ENCODE results near the gene BICRA. TPM values are rescaled to one million over a fixed set of nuclear protein-coding genes. Genes with fewer than 3 reads are reported as not detected.

BICRA gene
- polyA plus RNA-seq, 1 donor (not counting 4 experiments of a cell fraction or from before 2014, with no cell fraction given), result 0.42 TPM

DNA sequence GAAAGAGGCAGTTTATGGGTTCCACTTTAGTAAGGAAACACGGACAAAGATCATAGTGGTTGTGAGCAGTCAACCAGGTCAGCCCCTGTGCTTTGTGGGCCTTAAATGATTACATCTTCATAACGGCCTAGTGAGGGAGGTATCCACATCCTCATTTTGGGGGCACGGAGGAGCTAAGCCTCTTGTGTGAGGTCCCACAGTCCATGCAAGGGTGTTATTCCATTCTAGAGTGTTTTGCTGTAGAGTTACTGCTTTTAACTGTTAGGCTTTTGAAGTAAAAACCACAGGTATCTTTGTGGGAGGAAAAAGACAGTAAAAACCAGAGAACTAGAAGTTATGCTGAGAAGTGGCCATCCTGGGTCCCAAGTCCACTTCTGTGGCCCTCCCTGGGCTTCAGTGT, 140.4 kb downstream of the BICRA start:
- no peak overlapping the region for H3K27ac ChIP-seq (ENCODE audit: control insufficient read depth, insufficient read depth, low read length)
- TF ChIP-seq, protein P1, sequence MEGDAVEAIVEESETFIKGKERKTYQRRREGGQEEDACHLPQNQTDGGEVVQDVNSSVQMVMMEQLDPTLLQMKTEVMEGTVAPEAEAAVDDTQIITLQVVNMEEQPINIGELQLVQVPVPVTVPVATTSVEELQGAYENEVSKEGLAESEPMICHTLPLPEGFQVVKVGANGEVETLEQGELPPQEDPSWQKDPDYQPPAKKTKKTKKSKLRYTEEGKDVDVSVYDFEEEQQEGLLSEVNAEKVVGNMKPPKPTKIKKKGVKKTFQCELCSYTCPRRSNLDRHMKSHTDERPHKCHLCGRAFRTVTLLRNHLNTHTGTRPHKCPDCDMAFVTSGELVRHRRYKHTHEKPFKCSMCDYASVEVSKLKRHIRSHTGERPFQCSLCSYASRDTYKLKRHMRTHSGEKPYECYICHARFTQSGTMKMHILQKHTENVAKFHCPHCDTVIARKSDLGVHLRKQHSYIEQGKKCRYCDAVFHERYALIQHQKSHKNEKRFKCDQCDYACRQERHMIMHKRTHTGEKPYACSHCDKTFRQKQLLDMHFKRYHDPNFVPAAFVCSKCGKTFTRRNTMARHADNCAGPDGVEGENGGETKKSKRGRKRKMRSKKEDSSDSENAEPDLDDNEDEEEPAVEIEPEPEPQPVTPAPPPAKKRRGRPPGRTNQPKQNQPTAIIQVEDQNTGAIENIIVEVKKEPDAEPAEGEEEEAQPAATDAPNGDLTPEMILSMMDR (optimal IDR thresholded peaks at IDR 0.05 in 1 of 3, IDR thresholded peaks at IDR 0.05 in 1 of 3, conservative IDR thresholded peaks at IDR 0.05 in 1 of 3; ENCODE audit: extremely low read depth in 1 of 3, insufficient read depth in 2 of 3, low read length in 3 of 3), result no peak
- no peak for TF ChIP-seq EZH2 (IDR thresholded peaks at IDR 0.05; ENCODE audit: low read length)

DNA sequence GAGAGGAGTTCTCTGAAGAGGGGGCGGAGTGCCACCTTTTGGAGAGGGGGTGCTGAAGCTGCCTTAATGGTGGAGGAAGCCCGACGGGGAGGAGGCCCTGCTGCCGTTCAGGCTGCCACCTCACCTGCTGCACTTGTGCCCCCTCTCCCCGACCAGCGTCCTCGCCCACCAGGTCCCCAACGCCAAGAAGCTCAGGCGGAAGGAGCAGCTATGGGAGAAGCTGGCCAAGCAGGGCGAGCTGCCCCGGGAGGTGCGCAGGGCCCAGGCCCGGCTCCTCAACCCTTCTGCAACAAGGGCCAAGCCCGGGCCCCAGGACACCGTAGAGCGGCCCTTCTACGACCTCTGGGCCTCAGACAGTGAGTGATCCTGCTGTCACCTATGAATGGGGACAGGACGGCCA, 141.8 kb downstream of the BICRA start:
- no peak for TF ChIP-seq EZH2 (IDR thresholded peaks at IDR 0.05; ENCODE audit: low read length)
- TF ChIP-seq, protein P1 (optimal IDR thresholded peaks at IDR 0.05 in 1 of 3, IDR thresholded peaks at IDR 0.05 in 1 of 3, conservative IDR thresholded peaks at IDR 0.05 in 1 of 3; ENCODE audit: extremely low read depth in 1 of 3, insufficient read depth in 2 of 3, low read length in 3 of 3), result no peak
- Histone ChIP-seq H4K20me1 (ENCODE audit: control insufficient read depth, extremely low read depth, insufficient read depth, low read length) (no peaks in the 10 kb centered on the region), H2AFZ (ENCODE audit: control insufficient read depth, low read length) (no peak overlapping the region), H3K79me2 (ENCODE audit: control insufficient read depth, insufficient read depth, low read length) (peaks cover 45% of the 10 kb centered on the region), H3K9me3 (ENCODE audit: control insufficient read depth, low read depth, low read length) (no peaks in the 10 kb centered on the region), H3K4me3 (ENCODE audit: control insufficient read depth in 2 of 3, extremely low read depth in 1 of 3, insufficient read depth in 2 of 3, low read depth in 1 of 3, low read length in 3 of 3) (no peak overlapping the region), H3K4me2 (ENCODE audit: control insufficient read depth, extremely low read depth, insufficient read depth, low read depth, low read length) (no peak overlapping the region), H3K27me3 (ENCODE audit: control insufficient read depth, extremely low read depth, insufficient read depth, low read length) (no peaks in the 10 kb centered on the region), H3K9me1 (ENCODE audit: control insufficient read depth, extremely low read depth, insufficient read depth, low read length) (no peaks in the 10 kb centered on the region), H3K27ac (ENCODE audit: control insufficient read depth, insufficient read depth, low read length) (no peak overlapping the region), H3K9ac (ENCODE audit: control insufficient read depth, extremely low read depth, insufficient read depth, low read length) (no peak overlapping the region), H3K36me3 (ENCODE audit: control insufficient read depth in 2 of 2, extremely low read depth in 1 of 2, insufficient read depth in 2 of 2, low read length in 2 of 2) (peaks cover 35 to 50% of the 10 kb centered on the region in 2 experiments), H3K4me1 (ENCODE audit: control insufficient read depth, extremely low read depth, insufficient read depth, low read length) (peaks cover 16% of the 10 kb centered on the region)
- FAIRE-seq, result no peak
- no peak for DNase-seq (ENCODE audit: low read depth, low spot score)
- dilution Hi-C loops (cut with MboI; ENCODE audit: extremely low pct_ligation_motif_present, low sequenced_read_pairs), result no loop called here

More for the DNA sequence above, 140.4 kb downstream of the BICRA start:
- no peak overlapping the region for H3K4me2 ChIP-seq (ENCODE audit: control insufficient read depth, extremely low read depth, insufficient read depth, low read depth, low read length)
- H3K79me2 ChIP-seq (ENCODE audit: control insufficient read depth, insufficient read depth, low read length), result peaks cover 46% of the 10 kb centered on the region
- H2AFZ ChIP-seq (ENCODE audit: control insufficient read depth, low read length), result no peak overlapping the region
- no peaks in the 10 kb centered on the region for H4K20me1 ChIP-seq (ENCODE audit: control insufficient read depth, extremely low read depth, insufficient read depth, low read length)
- no peak overlapping the region for H3K4me3 ChIP-seq (ENCODE audit: control insufficient read depth in 2 of 3, extremely low read depth in 1 of 3, insufficient read depth in 2 of 3, low read depth in 1 of 3, low read length in 3 of 3)
- peaks cover 33 to 47% of the 10 kb centered on the region in 2 experiments for H3K36me3 ChIP-seq (ENCODE audit: control insufficient read depth in 2 of 2, extremely low read depth in 1 of 2, insufficient read depth in 2 of 2, low read length in 2 of 2)
- DNase-seq (ENCODE audit: low read depth, low spot score) (no peak), FAIRE-seq (no peak)
- H3K9me1 ChIP-seq (ENCODE audit: control insufficient read depth, extremely low read depth, insufficient read depth, low read length), result no peaks in the 10 kb centered on the region
- no peaks in the 10 kb centered on the region for H3K9me3 ChIP-seq (ENCODE audit: control insufficient read depth, low read depth, low read length)
- peaks cover 23% of the 10 kb centered on the region for H3K4me1 ChIP-seq (ENCODE audit: control insufficient read depth, extremely low read depth, insufficient read depth, low read length)
- no peaks in the 10 kb centered on the region for H3K27me3 ChIP-seq (ENCODE audit: control insufficient read depth, extremely low read depth, insufficient read depth, low read length)
- no peak overlapping the region for H3K9ac ChIP-seq (ENCODE audit: control insufficient read depth, extremely low read depth, insufficient read depth, low read length)
- dilution Hi-C loops (cut with MboI; ENCODE audit: extremely low pct_ligation_motif_present, low sequenced_read_pairs), result no loop called here

Measured in keratinocyte (primary cell).